ENCODE data around the gene ATG4A.

GRCh38 chrX:108117988-108118387, 26.4 kb downstream of the ATG4A start:
- TF ChIP-seq CTCF (IDR thresholded peaks at IDR 0.05) (no peak), POLR2A (IDR thresholded peaks at IDR 0.05) (no peak)
